Right lobe of liver (tissue), 6 donors: ENCODE results near the gene DENND2A. TPM values are rescaled to one million over a fixed set of nuclear protein-coding genes. Genes with fewer than 3 reads are reported as not detected.

Source experiments
- ATAC-seq, 4 donors: fragments of 200-7000 bp; cut with Tn5 transposase; one replicate each; pipeline ENCODE4 v1.9.1; 2020; ENCODE audit warnings: mild to moderate bottlenecking in 4 of 4, moderate library complexity in 4 of 4
- DNase-seq, 3 donors: peaks; one replicate each; pipeline ENCODE4 v3.0.0-alpha.2; 2020
- H3K27ac ChIP-seq, 3 donors: fragments of 200-600 bp; one replicate each; pipeline ENCODE4 v1.8.0; 2022
- H3K27me3 ChIP-seq, 2 donors: fragments of 200-600 bp; one replicate each; pipeline ENCODE4 v1.8.0; 2022
- H3K36me3 ChIP-seq, 4 donors: fragments of 200-600 bp; sonication (generic) in 1 of 4; one replicate each; pipeline versions ENCODE4 v1.5.1 to v1.8.0; 2017 to 2022; ENCODE audit warnings: control low read depth in 1 of 4
- H3K4me1 ChIP-seq, 4 donors: fragments of 200-600 bp; sonication (generic) in 1 of 4; one replicate each; pipeline versions ENCODE4 v1.5.1 to v1.8.0; 2017 to 2022; ENCODE audit warnings: control low read depth in 1 of 4
- H3K4me3 ChIP-seq, 3 donors: fragments of 200-600 bp; one replicate each; pipeline ENCODE4 v1.8.0; 2022
- H3K9me3 ChIP-seq, 4 donors: fragments of 200-600 bp; sonication (generic) in 1 of 4; one replicate each; pipeline versions ENCODE4 v1.5.1 to v1.8.0; 2017 to 2022; ENCODE audit warnings: control low read depth in 1 of 4
- POLR2A ChIP-seq: fragments of 450-650 bp; IDR thresholded peaks from one replicate; pipeline ENCODE4 v1.6.1; 2017; ENCODE audit warnings: antibody characterized with exemption, mild to moderate bottlenecking
- WGBS: methylation state at CpG from one replicate; pipeline ENCODE4 v1.1.6; 2018; ENCODE audit warnings: low coverage, low lambda C conversion rate; ENCODE audit not compliant: insufficient coverage; ENCODE audit errors: missing lambda C conversion rate; 5-methylcytosine and 5-hydroxymethylcytosine counted together
- intact Hi-C, 2 donors: fragments of 100-400 bp; cut with DNase I; formaldehyde crosslinking; loops; one replicate each; pipeline versions ENCODE4 v1.11.2 to v1.14.1; 2022
- total RNA-seq, 6 experiments: library from RNA; depleted of rRNA in 2 of 6; stranded (reverse); fragments of >200 nt in 2 of 6; fragmentation: NEBNext Ultra II Directional in 3 of 6; extraction: Animal tissue kit (Norgen Biotek cat#: 25700) in 3 of 6; gene quantifications; one replicate each; pipeline versions ENCODE4 v1.1.0 to v1.2.4, GENCODE V29; 2016 to 2023
- TF ChIP-seq, protein P1 (sequence below), 4 donors: fragments of 200-600 bp in 3 of 4; fragments of 450-650 bp in 1 of 4; IDR thresholded peaks; one replicate each; pipeline versions ENCODE4 v1.5.1 to v1.8.0; 2016 to 2022; ENCODE audit warnings: antibody characterized with exemption in 4 of 4, mild to moderate bottlenecking in 2 of 4
- donor health status: DM: no; HTN: yes; CAD: no.
- donor health status: DM: no; HTN: no; CAD: no.
- donor health status: DM: no; HTN: no; CAD: no.
- donor health status: DM: no; HTN: yes; CAD: no.
- donor health status: DM: no; HTN: yes; CAD: no.

DENND2A gene
- total RNA-seq, 6 experiments from 2014 or later = 1.4 to 3.6 (median 2.4) TPM

DNA sequence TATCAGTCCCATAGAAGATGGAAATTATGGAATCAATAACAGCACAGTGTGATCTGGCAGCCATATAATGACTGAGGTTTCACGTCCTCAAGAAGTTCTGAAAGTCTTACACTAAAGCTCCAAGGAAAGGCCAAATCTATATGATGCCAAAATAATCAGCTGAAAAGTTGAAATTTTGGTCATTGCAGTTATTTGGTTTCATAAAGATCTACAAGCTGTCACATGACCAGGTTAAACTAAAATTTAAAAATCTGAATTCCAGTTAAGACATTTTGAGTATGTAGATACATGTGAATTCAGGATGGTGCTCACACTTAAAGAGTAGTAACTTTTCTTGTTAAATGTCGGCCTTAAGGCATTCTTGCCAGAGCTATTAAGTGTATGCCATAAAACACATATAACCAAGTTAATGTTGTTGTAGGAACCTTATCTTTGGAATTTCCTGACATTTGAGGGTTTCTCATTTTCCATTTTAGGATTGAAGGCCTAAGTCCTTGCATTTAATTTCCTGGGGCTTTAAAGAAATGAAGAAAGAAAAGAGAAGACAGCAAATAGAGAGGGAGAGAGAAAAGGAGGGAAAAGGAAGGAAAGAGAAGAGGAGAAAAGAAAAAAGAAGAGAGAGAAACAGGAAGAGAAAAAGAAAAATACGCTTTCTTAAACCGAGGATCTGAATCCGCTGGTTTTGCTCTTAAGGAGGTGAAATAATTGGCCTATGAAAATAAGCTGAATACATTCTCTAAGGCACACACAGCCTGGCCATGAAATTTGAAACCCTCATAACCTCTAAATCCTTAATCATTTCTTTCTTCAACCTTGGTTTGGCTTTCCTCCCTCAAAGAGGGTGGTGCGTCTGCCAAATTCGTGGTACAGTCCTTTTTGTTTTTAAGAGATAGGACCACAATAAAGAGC is 43.8 kb downstream of the DENND2A start:
- H3K27ac ChIP-seq = peak overlapping the region in 1 of 3 donors; percentile 10
- no peaks in the 10 kb centered on the region for H3K36me3 ChIP-seq
- H3K4me1 ChIP-seq = no peaks in the 10 kb centered on the region
- WGBS = 68% methylated on average over 7 of the region's 7 CpGs
- TF ChIP-seq POLR2A = no peak
- TF ChIP-seq, protein P1, sequence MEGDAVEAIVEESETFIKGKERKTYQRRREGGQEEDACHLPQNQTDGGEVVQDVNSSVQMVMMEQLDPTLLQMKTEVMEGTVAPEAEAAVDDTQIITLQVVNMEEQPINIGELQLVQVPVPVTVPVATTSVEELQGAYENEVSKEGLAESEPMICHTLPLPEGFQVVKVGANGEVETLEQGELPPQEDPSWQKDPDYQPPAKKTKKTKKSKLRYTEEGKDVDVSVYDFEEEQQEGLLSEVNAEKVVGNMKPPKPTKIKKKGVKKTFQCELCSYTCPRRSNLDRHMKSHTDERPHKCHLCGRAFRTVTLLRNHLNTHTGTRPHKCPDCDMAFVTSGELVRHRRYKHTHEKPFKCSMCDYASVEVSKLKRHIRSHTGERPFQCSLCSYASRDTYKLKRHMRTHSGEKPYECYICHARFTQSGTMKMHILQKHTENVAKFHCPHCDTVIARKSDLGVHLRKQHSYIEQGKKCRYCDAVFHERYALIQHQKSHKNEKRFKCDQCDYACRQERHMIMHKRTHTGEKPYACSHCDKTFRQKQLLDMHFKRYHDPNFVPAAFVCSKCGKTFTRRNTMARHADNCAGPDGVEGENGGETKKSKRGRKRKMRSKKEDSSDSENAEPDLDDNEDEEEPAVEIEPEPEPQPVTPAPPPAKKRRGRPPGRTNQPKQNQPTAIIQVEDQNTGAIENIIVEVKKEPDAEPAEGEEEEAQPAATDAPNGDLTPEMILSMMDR (IDR thresholded peaks at IDR 0.05) = no peak
- DNase-seq = no peak
- H3K9me3 ChIP-seq = no peaks in the 10 kb centered on the region
- no peak for ATAC-seq
- intact Hi-C loops = no loop called here
- H3K27me3 ChIP-seq = no peaks in the 10 kb centered on the region
- H3K4me3 ChIP-seq = no peak overlapping the region

DNA sequence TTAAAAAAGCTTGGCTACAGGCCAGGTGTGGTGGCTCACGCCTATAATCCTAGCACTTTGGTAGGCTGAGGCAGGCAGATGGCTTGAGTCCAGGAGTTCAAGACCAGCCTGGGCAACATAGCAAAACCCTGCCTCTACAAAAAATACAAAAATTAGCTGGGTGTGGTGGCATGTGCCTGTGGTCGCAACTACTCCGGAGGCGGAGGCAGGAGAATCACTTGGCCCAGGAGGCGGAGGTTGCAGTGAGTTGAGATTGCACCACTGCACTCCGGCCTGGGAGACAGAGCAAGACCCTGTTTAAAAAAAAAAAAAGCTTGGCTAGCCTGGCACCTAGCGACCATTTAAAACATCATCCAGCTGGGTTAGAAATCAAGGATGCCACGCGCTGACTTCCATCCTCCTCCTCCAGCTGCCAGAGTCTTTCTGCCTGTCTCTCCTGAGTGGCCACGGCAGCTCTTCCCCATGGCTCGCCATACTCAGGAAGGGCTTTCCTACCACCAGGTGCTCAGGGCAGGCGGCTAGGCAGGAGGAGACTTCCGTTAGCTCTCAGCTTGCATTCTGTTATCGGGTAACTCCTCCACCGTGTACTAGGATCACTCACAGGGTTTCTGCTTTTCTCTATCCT is 45.0 kb downstream of the DENND2A start:
- Histone ChIP-seq H3K4me1 (no peaks in the 10 kb centered on the region), H3K36me3 (no peaks in the 10 kb centered on the region), H3K27ac (no peak overlapping the region), H3K27me3 (no peaks in the 10 kb centered on the region), H3K9me3 (no peaks in the 10 kb centered on the region), H3K4me3 (no peak overlapping the region)
- no peak for ATAC-seq
- intact Hi-C loops = no loop called here
- WGBS = 94% methylated on average over 8 of the region's 15 CpGs
- TF ChIP-seq, protein P1 (IDR thresholded peaks at IDR 0.05) = no peak
- TF ChIP-seq POLR2A = no peak
- DNase-seq = no peak

DNA sequence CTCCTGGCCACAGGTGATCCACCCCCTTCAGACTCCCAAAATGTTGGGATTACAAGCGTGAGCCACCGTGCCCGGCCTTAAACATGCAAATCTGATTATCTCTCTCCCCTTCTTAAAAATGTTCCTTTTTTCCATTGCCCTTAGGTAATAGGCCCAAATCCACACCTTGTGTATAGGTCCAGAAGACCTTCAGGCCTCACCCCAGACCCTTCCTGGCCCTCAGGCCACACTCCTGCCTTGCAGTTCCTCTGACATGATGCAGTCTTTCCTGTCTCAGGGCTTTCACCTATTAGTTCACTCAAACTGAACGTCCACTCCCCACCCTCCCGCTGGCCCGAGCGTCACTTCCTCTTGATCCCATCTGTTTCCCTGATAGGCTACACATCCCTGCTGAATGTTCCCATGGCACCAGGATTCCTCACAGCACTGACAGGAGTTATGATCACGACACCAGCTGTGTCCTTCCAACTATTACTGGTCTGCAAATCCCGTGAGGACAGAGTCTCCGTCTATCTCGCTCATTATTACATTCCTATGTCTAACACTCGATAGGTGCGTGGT is 46.4 kb downstream of the DENND2A start:
- H3K4me1 ChIP-seq = no peaks in the 10 kb centered on the region
- 82% methylated on average over 11 of the region's 13 CpGs for WGBS

DNA sequence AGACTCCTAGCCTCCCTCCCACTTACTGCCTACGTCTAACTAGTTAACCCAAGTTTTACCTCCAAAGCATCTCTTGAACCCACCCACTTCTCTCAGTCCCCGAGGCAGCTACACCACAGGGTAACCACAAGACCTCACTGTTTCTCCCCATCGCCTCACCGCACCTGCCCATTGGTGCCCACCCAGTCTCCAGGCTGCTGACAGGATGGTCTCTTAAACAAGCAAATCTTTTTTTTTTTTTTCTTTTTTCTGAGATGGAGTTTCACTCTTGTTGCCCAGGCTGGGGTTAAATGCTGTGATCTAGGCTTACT is 47.0 kb downstream of the DENND2A start:
- intact Hi-C loops = no loop called here
- Histone ChIP-seq H3K4me1 (no peaks in the 10 kb centered on the region), H3K27me3 (no peaks in the 10 kb centered on the region), H3K9me3 (no peaks in the 10 kb centered on the region), H3K36me3 (no peaks in the 10 kb centered on the region), H3K4me3 (no peak overlapping the region), H3K27ac (no peak overlapping the region)
- 67% methylated on average over 4 of the region's 4 CpGs for WGBS
- no peak for DNase-seq
- no peak for ATAC-seq
- no peak for TF ChIP-seq POLR2A
- TF ChIP-seq, protein P1 (IDR thresholded peaks at IDR 0.05) = no peak

More for the DNA sequence above, 46.4 kb downstream of the DENND2A start:
- intact Hi-C loops = no loop called here
- H3K4me3 ChIP-seq = no peak overlapping the region
- H3K27ac ChIP-seq = no peak overlapping the region
- H3K36me3 ChIP-seq = no peaks in the 10 kb centered on the region
- DNase-seq (no peak), ATAC-seq (peak in 2 of 4 donors; percentile 32 to 38)
- H3K27me3 ChIP-seq = no peaks in the 10 kb centered on the region
- TF ChIP-seq POLR2A = no peak
- no peaks in the 10 kb centered on the region for H3K9me3 ChIP-seq
